ENCODE data around the gene PCAT7. TPM values are rescaled to one million over a fixed set of nuclear protein-coding genes. Genes with fewer than 3 reads are reported as not detected.

Gene PCAT7
- total and polyA plus RNA-seq, 2 of the 4 experiments (the other 2 are of a cell fraction): not detected

GRCh38 chr9:94534901-94535300, 20.0 kb upstream of the PCAT7 start:
- H3K56ac ChIP-seq (ENCODE audit: extremely low read depth, insufficient read depth, low read length): no peak overlapping the region
- no peak overlapping the region for H3K23ac ChIP-seq (ENCODE audit: low read depth, low read length)
- BruUV-seq (replicated peaks): no TSS peak
- ChIA-PET CTCF (no interaction called here), POLR2A (ENCODE audit: unreplicated experiment) (no interaction called here)
- H3K36me3 ChIP-seq (ENCODE audit: control insufficient read depth, insufficient read depth, low read length): no peaks in the 10 kb centered on the region
- in situ Hi-C loops (cut with MboI; ENCODE audit: low sequenced_read_pairs) (no loop called here), intact Hi-C loops (cut with micrococcal nuclease) (no loop called here), dilution Hi-C loops (cut with HindIII; ENCODE audit: low sequenced_read_pairs, unreplicated experiment) (no loop called here)
- H4K91ac ChIP-seq (ENCODE audit: insufficient read depth, low read depth, low read length): no peak overlapping the region
- H3K4ac ChIP-seq (ENCODE audit: low read depth, low read length): no peak overlapping the region
- 0 out of 2 replicates have a peak, but pooled peaks cover 1% of the 10 kb centered on the region for H3K27me3 ChIP-seq (ENCODE audit: control insufficient read depth, insufficient read depth, low read length)
- ATAC-seq (ENCODE audit: low read depth) (no peak), DNase-seq (no peak)
- H3K9me3 ChIP-seq (ENCODE audit: control insufficient read depth, insufficient read depth, low read length): no peaks in the 10 kb centered on the region
- no peak overlapping the region for H3K4me3 ChIP-seq (ENCODE audit: insufficient read depth, low read depth, low read length)
- TF ChIP-seq POLR2A (IDR thresholded peaks at IDR 0.05; ENCODE audit: low read depth, low read length) (no peak), BHLHE40 (IDR thresholded peaks at IDR 0.05; ENCODE audit: low read depth, low read length) (no peak), CTCF (conservative IDR thresholded peaks at IDR 0.05; ENCODE audit: low read depth, low read length) (no peak), ELK1 (IDR thresholded peaks at IDR 0.05; ENCODE audit: borderline replicate concordance, low read depth, low read length) (no peak), MXI1 (IDR thresholded peaks at IDR 0.05; ENCODE audit: borderline replicate concordance, low read depth, low read length) (no peak), MAZ (IDR thresholded peaks at IDR 0.05; ENCODE audit: borderline replicate concordance, low read depth, low read length) (no peak)
- no peak overlapping the region for H2BK5ac ChIP-seq (ENCODE audit: low read depth, low read length, poor library complexity, severe bottlenecking)
- no peak overlapping the region for H3K27ac ChIP-seq (ENCODE audit: insufficient read depth, low read length)
- no peak overlapping the region for H2BK20ac ChIP-seq (ENCODE audit: low read depth, low read length)
- H2BK15ac ChIP-seq (ENCODE audit: low read depth, low read length): no peak overlapping the region
- H3K18ac ChIP-seq (ENCODE audit: low read depth, low read length): no peak overlapping the region
- no peak overlapping the region for H2AFZ ChIP-seq (replicated peaks; ENCODE audit: low read length, poor library complexity)
- H3K4me1 ChIP-seq (ENCODE audit: control insufficient read depth, insufficient read depth, low read length): no peaks in the 10 kb centered on the region
- no peak overlapping the region for H3K14ac ChIP-seq (replicated peaks; ENCODE audit: low read depth, low read length)
- no peaks in the 10 kb centered on the region for H4K20me1 ChIP-seq (ENCODE audit: insufficient read depth, low read length)
- no peak overlapping the region for H2AK9ac ChIP-seq (replicated peaks; ENCODE audit: low read depth, low read length, poor library complexity)
- no peaks in the 10 kb centered on the region for H3K79me1 ChIP-seq (ENCODE audit: low read depth in 1 of 2, low read length in 2 of 2)
- no peak overlapping the region for H4K5ac ChIP-seq (ENCODE audit: low read depth, low read length)
- no peak overlapping the region for H3K4me2 ChIP-seq (ENCODE audit: low read depth, low read length)
- no peak overlapping the region for H2AK5ac ChIP-seq (ENCODE audit: low read depth, low read length)
- H3K9me1 ChIP-seq (ENCODE audit: insufficient read depth, low read length): no peaks in the 10 kb centered on the region
- H2BK120ac ChIP-seq (ENCODE audit: low read depth, low read length): no peak overlapping the region
- H3K9ac ChIP-seq (ENCODE audit: low read depth, low read length): no peak overlapping the region
- no CpG with 5 or more reads among the region's 4 CpGs for WGBS, 2 experiments (ENCODE audit: extremely low coverage in 2 of 2, insufficient read length in 1 of 2)
- H4K8ac ChIP-seq (ENCODE audit: low read depth in 2 of 2, low read length in 2 of 2): no peak overlapping the region

Measured in IMR-90 (cell line).